Osteoblast (primary cell): Measurements from ENCODE around the gene MTCL1. TPM values are rescaled to one million over a fixed set of nuclear protein-coding genes. Genes with fewer than 3 reads are reported as not detected.

Source experiments
- DNase-seq: peaks from one replicate; pipeline ENCODE4 v3.0.0; 2011; ENCODE audit warnings: low spot score, mixed read lengths; ENCODE audit not compliant: insufficient read length; ENCODE audit errors: missing footprints
- H2AFZ ChIP-seq: 2 replicates; pipeline ENCODE4 v1.6.0; 2011; ENCODE audit warnings: mild to moderate bottlenecking, low read length
- H3K27ac ChIP-seq: 2 replicates; pipeline ENCODE4 v1.5.1; 2011; ENCODE audit warnings: mild to moderate bottlenecking, low read depth, low read length, moderate library complexity
- H3K27me3 ChIP-seq: 2 replicates; pipeline ENCODE4 v1.6.0; 2012; ENCODE audit warnings: mild to moderate bottlenecking, control low read depth, inconsistent platforms, low read length, moderate library complexity; ENCODE audit not compliant: insufficient read depth
- H3K36me3 ChIP-seq: 2 replicates; pipeline ENCODE4 v1.5.1; 2011; ENCODE audit warnings: mild to moderate bottlenecking, low read length, control low read depth, moderate library complexity; ENCODE audit not compliant: insufficient read depth
- H3K4me1 ChIP-seq: 2 replicates; pipeline ENCODE4 v1.5.1; 2011; ENCODE audit warnings: mild to moderate bottlenecking, low read length, control low read depth, moderate library complexity; ENCODE audit not compliant: insufficient read depth
- H3K4me2 ChIP-seq: 2 replicates; pipeline ENCODE4 v1.6.0; 2011; ENCODE audit warnings: mild to moderate bottlenecking, low read length; ENCODE audit not compliant: insufficient read depth
- H3K4me3 ChIP-seq: fragments of 200-600 bp; sonication (generic); 3 replicates; pipeline ENCODE4 v1.5.1; 2012; ENCODE audit warnings: mild to moderate bottlenecking, low read length, inconsistent platforms; ENCODE audit not compliant: insufficient read depth
- H3K79me2 ChIP-seq: 2 replicates; pipeline ENCODE4 v1.6.0; 2012; ENCODE audit warnings: mild to moderate bottlenecking, low read length, control low read depth, inconsistent platforms; ENCODE audit not compliant: insufficient read depth
- H3K9me3 ChIP-seq: 2 replicates; pipeline ENCODE4 v1.5.1; 2011; ENCODE audit warnings: low read depth, low read length, control low read depth
- H4K20me1 ChIP-seq: 2 replicates; pipeline ENCODE4 v1.6.0; 2012; ENCODE audit warnings: mild to moderate bottlenecking, low read length, control low read depth; ENCODE audit not compliant: insufficient read depth
- total RNA-seq: library from RNA; depleted of rRNA; stranded (reverse); fragments of >200 nt; gene quantifications from 2 replicates; pipeline ENCODE4 v1.2.3, GENCODE V29; 2012
- TF ChIP-seq, protein P1 (sequence below): IDR thresholded peaks from 2 replicates; pipeline ENCODE4 v1.5.1; 2011; ENCODE audit warnings: mild to moderate bottlenecking, low read depth, low read length, moderate library complexity; ENCODE audit errors: extremely low read depth

Gene MTCL1
- total RNA-seq, 1 donor, result 38.0 TPM

DNA sequence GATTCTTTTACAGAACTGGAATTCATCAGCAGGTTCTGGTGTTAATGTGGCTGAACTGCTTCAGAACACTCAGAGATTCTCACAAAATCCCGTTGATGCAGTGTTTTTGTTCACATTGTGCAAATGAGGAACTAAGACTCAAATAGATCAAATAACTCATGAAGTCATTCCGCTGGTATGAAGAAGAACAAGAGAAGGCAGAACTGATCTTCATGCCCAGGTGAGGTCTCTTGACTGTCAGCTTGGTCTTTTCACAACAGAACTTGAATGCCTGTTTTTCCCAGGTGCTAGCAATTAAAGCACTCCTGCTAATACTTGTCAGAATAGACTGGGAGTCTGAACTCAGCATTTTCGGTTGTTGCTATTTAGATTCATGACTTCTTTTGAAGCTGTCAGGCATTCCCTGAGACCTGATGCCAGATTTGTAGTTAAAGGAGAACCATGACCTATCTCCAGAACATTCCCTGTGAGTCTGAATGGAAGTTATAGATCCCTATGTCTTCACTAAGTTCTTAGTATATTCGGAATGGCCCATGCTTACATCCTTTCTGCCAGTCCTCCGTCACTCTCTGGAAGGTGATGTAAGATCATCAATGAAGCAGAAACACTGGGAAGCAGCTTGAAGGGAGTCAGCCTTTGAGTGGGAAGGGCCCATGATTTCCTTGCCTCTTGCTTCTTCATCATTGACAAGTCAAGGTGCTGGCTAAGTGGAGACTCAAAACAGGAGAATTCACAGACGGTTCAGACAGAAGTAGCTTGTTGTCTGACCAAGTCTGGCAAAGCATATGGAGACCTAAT, 155.7 kb downstream of the MTCL1 start:
- Histone ChIP-seq H3K4me2 (no peak overlapping the region), H3K4me1 (no peaks in the 10 kb centered on the region), H3K9me3 (no peaks in the 10 kb centered on the region), H3K27ac (no peak overlapping the region), H2AFZ (no peak overlapping the region), H3K36me3 (no peaks in the 10 kb centered on the region), H3K4me3 (no peak overlapping the region), H4K20me1 (no peaks in the 10 kb centered on the region), H3K27me3 (no peaks in the 10 kb centered on the region), H3K79me2 (no peaks in the 10 kb centered on the region)
- no peak for DNase-seq
- TF ChIP-seq, protein P1, sequence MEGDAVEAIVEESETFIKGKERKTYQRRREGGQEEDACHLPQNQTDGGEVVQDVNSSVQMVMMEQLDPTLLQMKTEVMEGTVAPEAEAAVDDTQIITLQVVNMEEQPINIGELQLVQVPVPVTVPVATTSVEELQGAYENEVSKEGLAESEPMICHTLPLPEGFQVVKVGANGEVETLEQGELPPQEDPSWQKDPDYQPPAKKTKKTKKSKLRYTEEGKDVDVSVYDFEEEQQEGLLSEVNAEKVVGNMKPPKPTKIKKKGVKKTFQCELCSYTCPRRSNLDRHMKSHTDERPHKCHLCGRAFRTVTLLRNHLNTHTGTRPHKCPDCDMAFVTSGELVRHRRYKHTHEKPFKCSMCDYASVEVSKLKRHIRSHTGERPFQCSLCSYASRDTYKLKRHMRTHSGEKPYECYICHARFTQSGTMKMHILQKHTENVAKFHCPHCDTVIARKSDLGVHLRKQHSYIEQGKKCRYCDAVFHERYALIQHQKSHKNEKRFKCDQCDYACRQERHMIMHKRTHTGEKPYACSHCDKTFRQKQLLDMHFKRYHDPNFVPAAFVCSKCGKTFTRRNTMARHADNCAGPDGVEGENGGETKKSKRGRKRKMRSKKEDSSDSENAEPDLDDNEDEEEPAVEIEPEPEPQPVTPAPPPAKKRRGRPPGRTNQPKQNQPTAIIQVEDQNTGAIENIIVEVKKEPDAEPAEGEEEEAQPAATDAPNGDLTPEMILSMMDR, result no peak

DNA sequence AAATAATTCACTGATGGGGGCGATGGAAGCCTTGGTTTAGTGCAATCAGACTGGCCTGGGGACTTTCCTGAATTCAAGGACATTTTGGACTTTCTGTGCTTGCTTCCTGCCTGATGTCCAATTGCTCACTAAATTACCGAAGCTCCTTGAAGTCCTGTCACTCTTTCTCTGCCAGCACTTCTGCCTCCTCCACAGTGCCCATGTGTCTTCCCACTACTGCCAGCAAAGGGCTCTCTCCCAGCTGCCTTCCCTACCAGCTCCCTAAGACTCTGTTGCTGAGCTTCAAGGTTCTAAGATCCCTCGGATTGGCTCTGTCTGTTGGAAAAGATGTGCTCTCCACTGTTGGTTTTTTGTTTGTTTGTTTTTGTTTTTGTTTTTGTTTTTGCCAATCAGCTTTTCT, 158.1 kb downstream of the MTCL1 start:
- H3K27ac ChIP-seq, result no peak overlapping the region
- no peak overlapping the region for H3K4me3 ChIP-seq
- no peaks in the 10 kb centered on the region for H3K79me2 ChIP-seq
- TF ChIP-seq, protein P1, result no peak
- no peaks in the 10 kb centered on the region for H3K27me3 ChIP-seq
- DNase-seq, result no peak
- H3K9me3 ChIP-seq, result no peaks in the 10 kb centered on the region
- no peak overlapping the region for H3K4me2 ChIP-seq
- no peak overlapping the region for H2AFZ ChIP-seq
- H3K36me3 ChIP-seq, result no peaks in the 10 kb centered on the region
- no peaks in the 10 kb centered on the region for H4K20me1 ChIP-seq
- H3K4me1 ChIP-seq, result no peaks in the 10 kb centered on the region

DNA sequence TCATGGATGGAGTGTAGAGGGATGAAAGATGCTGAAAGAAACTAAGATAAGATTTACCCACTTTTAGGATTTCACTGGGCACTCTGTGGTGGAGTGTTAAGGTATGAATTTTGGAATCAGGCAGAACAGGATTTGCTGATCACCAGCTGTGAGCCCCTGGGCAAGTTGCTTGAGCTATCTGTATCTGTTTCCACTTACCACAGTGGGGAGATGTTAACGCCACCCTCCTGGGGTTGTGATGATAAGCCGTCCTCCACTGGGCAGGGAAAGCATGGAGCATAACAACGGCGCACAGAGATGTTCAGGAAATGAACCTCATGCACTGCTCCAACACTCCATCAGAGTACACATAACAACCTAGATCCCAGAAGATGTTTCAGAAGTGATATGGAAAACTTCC, 160.6 kb downstream of the MTCL1 start:
- H3K9me3 ChIP-seq, result no peaks in the 10 kb centered on the region
- no peak overlapping the region for H3K4me3 ChIP-seq
- H4K20me1 ChIP-seq, result no peaks in the 10 kb centered on the region
- no peak overlapping the region for H3K4me2 ChIP-seq
- peaks cover 7% of the 10 kb centered on the region for H3K4me1 ChIP-seq
- H2AFZ ChIP-seq, result no peak overlapping the region
- no peaks in the 10 kb centered on the region for H3K79me2 ChIP-seq
- no peaks in the 10 kb centered on the region for H3K36me3 ChIP-seq
- no peaks in the 10 kb centered on the region for H3K27me3 ChIP-seq
- H3K27ac ChIP-seq, result no peak overlapping the region
- TF ChIP-seq, protein P1, result no peak
- no peak for DNase-seq

GRCh38 chr18:8866679-8867078, 161.3 kb downstream of the MTCL1 start:
- H3K36me3 ChIP-seq, result no peaks in the 10 kb centered on the region
- H3K4me1 ChIP-seq, result peaks cover 7% of the 10 kb centered on the region
- no peak overlapping the region for H3K4me3 ChIP-seq
- DNase-seq, result no peak
- H3K79me2 ChIP-seq, result no peaks in the 10 kb centered on the region
- H3K27ac ChIP-seq, result no peak overlapping the region
- TF ChIP-seq, protein P1, result no peak
- no peak overlapping the region for H2AFZ ChIP-seq
- H3K9me3 ChIP-seq, result no peaks in the 10 kb centered on the region
- no peak overlapping the region for H3K4me2 ChIP-seq
- no peaks in the 10 kb centered on the region for H3K27me3 ChIP-seq
- no peaks in the 10 kb centered on the region for H4K20me1 ChIP-seq
